Thyroid gland (tissue), 4 donors: ENCODE results near the gene TICRR. TPM values are rescaled to one million over a fixed set of nuclear protein-coding genes. Genes with fewer than 3 reads are reported as not detected.

Experiments used
- DNase-seq, 2 donors: peaks; one replicate each; pipeline ENCODE4 v3.0.0-alpha.2; 2019
- H3K27ac ChIP-seq, 3 donors: fragments of 200-600 bp; sonication (generic); 1 replicate in 2 of 3; 2 replicates in 1 of 3; pipeline ENCODE4 v1.5.1; 2016 to 2019; ENCODE audit warnings: mild to moderate bottlenecking in 1 of 3, moderate library complexity in 1 of 3
- H3K27me3 ChIP-seq: fragments of 200-600 bp; sonication (generic); one replicate; pipeline ENCODE4 v1.5.1; 2019
- H3K36me3 ChIP-seq, 2 donors: fragments of 200-600 bp; sonication (generic); one replicate each; pipeline ENCODE4 v1.5.1; 2016 to 2019
- H3K4me1 ChIP-seq, 2 donors: fragments of 200-600 bp; sonication (generic); one replicate each; pipeline ENCODE4 v1.5.1; 2017 to 2019
- H3K4me3 ChIP-seq, 3 donors: fragments of 200-600 bp; sonication (generic); replicated peaks in 1 of 3; 1 replicate in 2 of 3; 2 replicates in 1 of 3; pipeline ENCODE4 v1.5.1; 2016; ENCODE audit warnings: mild to moderate bottlenecking in 1 of 3
- H3K9me3 ChIP-seq: fragments of 200-600 bp; sonication (generic); one replicate; pipeline ENCODE4 v1.5.1; 2017
- POLR2A ChIP-seq, 2 donors: fragments of 450-650 bp; IDR thresholded peaks; one replicate each; pipeline ENCODE4 v1.6.1; 2017; ENCODE audit warnings: antibody characterized with exemption in 2 of 2, mild to moderate bottlenecking in 2 of 2, moderate library complexity in 1 of 2
- WGBS, 2 donors: methylation state at CpG; one replicate each; pipeline ENCODE4 v1.1.5; 2017; 5-methylcytosine and 5-hydroxymethylcytosine counted together
- intact Hi-C: fragments of 100-400 bp; cut with DNase I; formaldehyde crosslinking; loops from one replicate; pipeline ENCODE4 v1.15.1; 2023
- total RNA-seq, 4 donors: library from RNA; depleted of rRNA; stranded (reverse); fragments of >200 nt; gene quantifications; one replicate each; pipeline ENCODE4 v1.2.3, GENCODE V29; 2016
- TF ChIP-seq, protein P1 (sequence below), 6 experiments: fragments of 200-600 bp in 3 of 6; fragments of 450-650 bp in 3 of 6; sonication (generic) in 3 of 6; IDR thresholded peaks; one replicate each; pipeline ENCODE4 v1.5.1; 2016 to 2019; ENCODE audit warnings: antibody characterized with exemption in 6 of 6, mild to moderate bottlenecking in 2 of 6, inconsistent platforms in 1 of 6, moderate library complexity in 1 of 6

TICRR gene
- total RNA-seq, 4 donors from 2014 or later: under 0.01 to 0.21 TPM; not detected in 2

DNA sequence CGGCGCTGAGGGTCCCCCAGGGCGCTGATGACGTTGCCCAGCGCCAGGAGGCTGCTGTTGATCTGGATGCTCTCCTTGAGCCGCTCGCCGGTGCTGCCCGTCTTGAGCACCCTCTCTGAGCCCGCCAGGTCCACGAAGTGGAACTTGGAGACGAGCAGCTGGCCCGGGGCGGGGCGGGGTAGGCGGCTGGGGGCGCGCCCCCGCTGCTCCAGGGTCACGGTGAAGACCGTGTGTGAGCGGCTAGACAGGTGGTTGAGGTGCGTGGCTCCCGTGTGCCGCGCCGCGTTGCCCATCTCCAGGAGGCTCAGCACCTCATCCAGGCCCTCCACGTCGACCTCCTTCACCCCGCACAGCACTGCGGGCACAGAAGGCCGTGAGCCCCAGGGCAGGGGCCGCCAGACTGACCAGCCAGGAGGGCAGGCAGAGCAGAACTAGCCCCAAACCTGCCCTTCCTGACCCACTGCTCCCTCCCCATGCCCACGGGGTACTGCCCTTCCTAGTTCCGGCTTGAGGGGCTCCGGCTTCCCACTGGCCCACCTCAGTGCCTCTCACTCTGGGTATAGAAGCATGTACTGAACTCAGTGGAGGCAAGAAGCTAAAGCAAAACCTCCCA is 73.8 kb downstream of the TICRR start:
- 94 to 95% methylated on average over 12 to 21 of the region's 37 CpGs for WGBS, 2 donors
- no peak for DNase-seq
- H3K9me3 ChIP-seq: no peaks in the 10 kb centered on the region
- TF ChIP-seq POLR2A (IDR thresholded peaks at IDR 0.05): no peak
- TF ChIP-seq, protein P1, sequence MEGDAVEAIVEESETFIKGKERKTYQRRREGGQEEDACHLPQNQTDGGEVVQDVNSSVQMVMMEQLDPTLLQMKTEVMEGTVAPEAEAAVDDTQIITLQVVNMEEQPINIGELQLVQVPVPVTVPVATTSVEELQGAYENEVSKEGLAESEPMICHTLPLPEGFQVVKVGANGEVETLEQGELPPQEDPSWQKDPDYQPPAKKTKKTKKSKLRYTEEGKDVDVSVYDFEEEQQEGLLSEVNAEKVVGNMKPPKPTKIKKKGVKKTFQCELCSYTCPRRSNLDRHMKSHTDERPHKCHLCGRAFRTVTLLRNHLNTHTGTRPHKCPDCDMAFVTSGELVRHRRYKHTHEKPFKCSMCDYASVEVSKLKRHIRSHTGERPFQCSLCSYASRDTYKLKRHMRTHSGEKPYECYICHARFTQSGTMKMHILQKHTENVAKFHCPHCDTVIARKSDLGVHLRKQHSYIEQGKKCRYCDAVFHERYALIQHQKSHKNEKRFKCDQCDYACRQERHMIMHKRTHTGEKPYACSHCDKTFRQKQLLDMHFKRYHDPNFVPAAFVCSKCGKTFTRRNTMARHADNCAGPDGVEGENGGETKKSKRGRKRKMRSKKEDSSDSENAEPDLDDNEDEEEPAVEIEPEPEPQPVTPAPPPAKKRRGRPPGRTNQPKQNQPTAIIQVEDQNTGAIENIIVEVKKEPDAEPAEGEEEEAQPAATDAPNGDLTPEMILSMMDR (IDR thresholded peaks at IDR 0.05): no peak
- intact Hi-C loops: loop anchor here (10.0 kb wide), 1 partner anchor 96 kb away; no protein-coding TSS in a partner anchor
- no peaks in the 10 kb centered on the region for H3K27me3 ChIP-seq
- no peak overlapping the region for H3K4me3 ChIP-seq
- H3K36me3 ChIP-seq: no peaks in the 10 kb centered on the region
- H3K27ac ChIP-seq: no peak overlapping the region
- H3K4me1 ChIP-seq: peaks cover 0 to 4% of the 10 kb centered on the region in 2 donors

DNA sequence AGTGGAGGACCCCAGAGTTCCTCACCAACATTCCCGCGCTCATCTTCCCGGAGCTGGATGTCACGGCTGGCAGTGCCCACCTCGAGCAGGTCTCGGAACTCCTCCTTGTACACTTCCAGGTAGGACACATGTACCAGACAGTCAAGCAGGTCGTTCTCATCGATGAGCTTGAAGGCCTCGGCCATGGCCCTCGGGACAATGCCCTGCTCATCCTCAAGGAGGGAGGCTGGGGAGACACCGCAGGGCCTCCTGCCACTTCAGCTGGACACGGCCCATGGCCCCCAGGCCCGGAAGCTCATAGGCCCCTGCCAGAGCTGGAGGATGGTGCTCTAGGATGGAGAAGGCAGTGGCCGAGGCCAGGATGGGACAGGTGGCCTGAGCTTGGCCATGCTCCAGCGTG is 74.4 kb downstream of the TICRR start:
- Histone ChIP-seq H3K9me3 (no peaks in the 10 kb centered on the region), H3K27ac (no peak overlapping the region), H3K36me3 (no peaks in the 10 kb centered on the region), H3K4me1 (peaks cover 0 to 9% of the 10 kb centered on the region in 2 donors), H3K4me3 (no peak overlapping the region), H3K27me3 (no peaks in the 10 kb centered on the region)
- TF ChIP-seq, protein P1 (IDR thresholded peaks at IDR 0.05): no peak
- intact Hi-C loops: loop anchor here (10.0 kb wide), 1 partner anchor 95 kb away; no protein-coding TSS in a partner anchor
- DNase-seq: no peak
- 97 to 99% methylated on average over 14 to 15 of the region's 15 CpGs for WGBS, 2 donors

GRCh38 chr15:89652131-89652530 is 76.9 kb downstream of the TICRR start:
- intact Hi-C loops: no loop called here
- DNase-seq: no peak
- no peaks in the 10 kb centered on the region for H3K27me3 ChIP-seq
- H3K27ac ChIP-seq: no peak overlapping the region
- H3K9me3 ChIP-seq: no peaks in the 10 kb centered on the region
- H3K4me3 ChIP-seq: no peak overlapping the region
- 74 to 84% methylated on average over 7 of the region's 7 CpGs for WGBS, 2 donors
- H3K36me3 ChIP-seq: no peaks in the 10 kb centered on the region
- H3K4me1 ChIP-seq: peaks cover 0 to 9% of the 10 kb centered on the region in 2 donors
- TF ChIP-seq POLR2A (IDR thresholded peaks at IDR 0.05): no peak
- TF ChIP-seq, protein P1 (IDR thresholded peaks at IDR 0.05): no peak

DNA sequence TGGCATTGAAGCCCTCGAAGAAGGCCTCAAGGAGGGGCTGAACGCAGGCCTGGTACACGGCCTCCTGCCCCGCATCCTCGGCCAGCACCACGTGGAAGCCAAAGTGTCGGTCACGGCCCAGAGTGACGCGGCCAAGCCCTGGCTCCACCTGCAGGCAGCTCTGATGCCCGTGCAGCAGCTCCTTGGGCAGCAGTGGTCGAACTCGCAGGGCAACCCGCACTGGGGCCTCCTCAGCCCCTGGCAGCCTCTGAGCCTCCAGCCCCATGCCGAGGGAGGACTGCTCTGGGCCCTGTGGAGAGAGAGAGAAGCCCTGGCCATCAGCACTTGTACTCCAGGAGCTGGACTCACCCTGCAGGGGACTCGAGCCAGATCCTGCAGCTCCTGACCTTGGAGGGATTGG is 77.4 kb downstream of the TICRR start:
- DNase-seq: no peak
- TF ChIP-seq POLR2A (IDR thresholded peaks at IDR 0.05): no peak
- TF ChIP-seq, protein P1 (IDR thresholded peaks at IDR 0.05): no peak
- intact Hi-C loops: no loop called here
- H3K27ac ChIP-seq: no peak overlapping the region
- H3K9me3 ChIP-seq: no peaks in the 10 kb centered on the region
- peaks cover 0 to 5% of the 10 kb centered on the region in 2 donors for H3K4me1 ChIP-seq
- no peaks in the 10 kb centered on the region for H3K36me3 ChIP-seq
- H3K4me3 ChIP-seq: no peak overlapping the region
- whole genome bisulfite sequencing, 2 donors: 88 to 91% methylated on average over 3 to 12 of the region's 16 CpGs
- H3K27me3 ChIP-seq: no peaks in the 10 kb centered on the region

DNA sequence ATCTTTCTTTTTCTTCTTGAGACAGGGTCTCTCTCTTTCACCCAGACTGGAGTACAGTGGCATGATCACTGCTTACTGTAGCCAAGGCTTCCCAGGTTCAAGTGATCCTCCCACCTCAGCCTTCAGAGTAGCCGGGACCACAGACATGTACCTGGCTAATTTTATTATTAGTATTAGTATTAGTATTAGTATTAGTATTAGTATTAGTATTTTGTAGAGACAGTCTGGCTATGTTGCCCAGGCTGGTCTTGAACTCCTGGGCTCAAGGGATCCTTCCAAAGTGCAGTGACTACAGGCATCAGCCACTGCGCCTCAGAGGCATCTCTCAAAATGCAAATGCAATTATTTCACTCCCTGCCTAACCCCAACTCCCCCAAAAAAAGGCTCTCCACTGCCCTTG is 78.3 kb downstream of the TICRR start:
- Histone ChIP-seq H3K9me3 (no peaks in the 10 kb centered on the region), H3K36me3 (no peaks in the 10 kb centered on the region), H3K27ac (no peak overlapping the region), H3K4me3 (no peak overlapping the region), H3K4me1 (peaks cover 0 to 5% of the 10 kb centered on the region in 2 donors), H3K27me3 (no peaks in the 10 kb centered on the region)
- intact Hi-C loops: no loop called here
- 93 to 100% methylated on average over 2 of the region's 2 CpGs for WGBS, 2 donors
- no peak for DNase-seq
- no peak for TF ChIP-seq POLR2A (IDR thresholded peaks at IDR 0.05)
- TF ChIP-seq, protein P1 (IDR thresholded peaks at IDR 0.05): no peak
